GM12891 (cell line): ENCODE results near the gene MZF1.

Experiments used
- PAX5 ChIP-seq: IDR thresholded peaks from 2 replicates; pipeline ENCODE4 v1.6.1; 2011; ENCODE audit warnings: low read length, moderate library complexity, mild to moderate bottlenecking; ENCODE audit not compliant: insufficient read depth, severe bottlenecking
- POLR2A ChIP-seq: IDR thresholded peaks from 2 replicates; pipeline ENCODE4 v1.6.1; 2011; ENCODE audit warnings: low read depth, low read length, control low read depth
- POLR2AphosphoS5 ChIP-seq: IDR thresholded peaks from 2 replicates; pipeline ENCODE4 v1.6.1; 2011; ENCODE audit warnings: low read depth, low read length, control low read depth
- TAF1 ChIP-seq: IDR thresholded peaks from 2 replicates; pipeline ENCODE4 v1.6.1; 2011; ENCODE audit warnings: low read depth, low read length, control low read depth

DNA sequence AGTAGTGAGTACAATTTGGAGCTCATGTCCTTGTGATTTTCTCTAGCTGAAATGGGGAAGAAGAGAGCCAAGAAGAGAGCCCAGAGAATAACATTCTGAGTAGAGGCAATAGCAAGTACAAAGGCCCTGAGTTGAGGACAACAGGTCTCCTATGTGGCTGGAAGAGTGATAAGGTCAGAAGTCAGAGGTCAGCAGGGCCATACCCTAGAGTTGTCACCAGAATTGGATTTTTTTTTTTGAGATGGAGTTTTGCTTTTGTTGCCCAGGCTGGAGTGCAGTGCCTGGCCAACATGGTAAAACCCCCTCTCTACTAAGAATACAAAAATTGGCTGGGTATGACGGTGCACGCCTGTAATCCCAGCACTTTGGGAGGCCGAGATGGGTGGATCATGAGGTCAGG lies 37.3 kb downstream of the MZF1 start:
- TF ChIP-seq POLR2AphosphoS5: no peak
- TF ChIP-seq TAF1: no peak
- TF ChIP-seq POLR2A: no peak
- TF ChIP-seq PAX5: no peak
